ENCODE data around the gene GSTA3.
"Not testable (repeated sequence)": the region's sequence is repeated elsewhere in the genome, so short reads cannot be mapped to it uniquely, and the experiment has no call there.

GSTA3 gene

DNA sequence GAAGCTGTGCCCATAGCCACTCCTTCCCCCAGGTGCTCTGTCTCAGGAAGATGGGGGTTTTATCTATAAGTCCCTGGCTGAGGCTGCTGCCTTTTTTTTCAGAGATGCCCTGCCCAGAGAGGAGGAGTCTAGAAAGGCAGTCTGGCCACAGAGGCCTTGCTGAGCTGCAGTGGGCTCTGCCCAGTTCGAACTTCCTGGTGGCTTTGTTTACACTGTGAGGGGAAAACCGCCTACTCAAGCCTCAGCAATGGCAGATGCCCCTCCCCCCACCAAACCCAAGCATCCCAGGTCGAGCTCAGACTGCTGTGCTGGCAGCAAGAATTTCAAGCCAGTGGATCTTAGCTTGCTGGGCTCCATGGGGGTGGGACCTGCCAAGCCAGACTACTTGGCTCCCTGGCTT lies 53.4 kb downstream of the GSTA3 start:
- not testable (repeated sequence) for DNase-seq

DNA sequence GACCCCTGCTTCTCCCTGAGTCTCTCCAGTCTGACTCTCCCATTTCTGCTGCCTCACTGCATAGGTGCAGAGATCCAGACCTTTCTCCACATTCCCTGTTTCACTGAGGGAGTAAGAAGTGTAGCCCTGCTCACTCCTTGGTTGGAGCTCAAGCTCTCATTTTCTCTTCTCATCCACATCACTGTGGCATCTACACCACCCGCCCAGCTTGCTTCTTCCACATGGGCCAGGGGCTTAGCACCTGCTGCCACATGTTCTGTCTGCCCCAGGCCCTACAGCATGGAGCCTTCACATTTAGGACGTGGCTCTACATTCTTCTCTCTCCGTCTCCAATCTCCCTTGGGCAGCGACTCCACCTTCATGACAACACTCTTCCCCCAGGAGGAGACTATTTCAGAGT lies 60.4 kb downstream of the GSTA3 start:
- DNase-seq, result no peak
